ENCODE measurements around the gene SSH3.

DNA sequence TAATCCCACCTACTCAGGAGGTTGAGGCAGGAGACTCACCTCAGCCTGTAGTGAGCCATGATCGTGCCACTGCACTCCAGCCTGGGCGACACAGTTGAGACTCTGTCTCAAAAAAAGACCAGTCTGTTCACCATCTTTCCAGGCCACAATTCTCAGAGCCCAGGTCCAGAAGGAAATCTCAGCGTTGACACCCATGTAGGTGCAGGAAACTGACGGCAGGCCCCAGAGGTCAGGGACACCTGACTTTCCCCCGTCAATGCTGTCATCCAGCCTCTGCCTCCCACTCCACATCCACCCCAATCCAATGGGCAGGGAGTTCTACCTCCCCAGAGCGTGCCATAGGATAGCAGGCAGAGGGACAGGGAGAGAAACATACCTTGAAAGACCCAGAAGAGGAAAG is 42.9 kb upstream of the SSH3 start:
- TF ChIP-seq POLR2A (IDR thresholded peaks at IDR 0.05; ENCODE audit: control extremely low read depth in 1 of 2, low read depth in 2 of 2, low read length in 2 of 2) (no peak), MAX (IDR thresholded peaks at IDR 0.05) (no peak)
